ENCODE results near the gene SLC17A9. TPM values are rescaled to one million over a fixed set of nuclear protein-coding genes. Genes with fewer than 3 reads are reported as not detected.

The SLC17A9 gene
- total RNA-seq, 1 experiment from 2014 or later, result 0.28 TPM

DNA sequence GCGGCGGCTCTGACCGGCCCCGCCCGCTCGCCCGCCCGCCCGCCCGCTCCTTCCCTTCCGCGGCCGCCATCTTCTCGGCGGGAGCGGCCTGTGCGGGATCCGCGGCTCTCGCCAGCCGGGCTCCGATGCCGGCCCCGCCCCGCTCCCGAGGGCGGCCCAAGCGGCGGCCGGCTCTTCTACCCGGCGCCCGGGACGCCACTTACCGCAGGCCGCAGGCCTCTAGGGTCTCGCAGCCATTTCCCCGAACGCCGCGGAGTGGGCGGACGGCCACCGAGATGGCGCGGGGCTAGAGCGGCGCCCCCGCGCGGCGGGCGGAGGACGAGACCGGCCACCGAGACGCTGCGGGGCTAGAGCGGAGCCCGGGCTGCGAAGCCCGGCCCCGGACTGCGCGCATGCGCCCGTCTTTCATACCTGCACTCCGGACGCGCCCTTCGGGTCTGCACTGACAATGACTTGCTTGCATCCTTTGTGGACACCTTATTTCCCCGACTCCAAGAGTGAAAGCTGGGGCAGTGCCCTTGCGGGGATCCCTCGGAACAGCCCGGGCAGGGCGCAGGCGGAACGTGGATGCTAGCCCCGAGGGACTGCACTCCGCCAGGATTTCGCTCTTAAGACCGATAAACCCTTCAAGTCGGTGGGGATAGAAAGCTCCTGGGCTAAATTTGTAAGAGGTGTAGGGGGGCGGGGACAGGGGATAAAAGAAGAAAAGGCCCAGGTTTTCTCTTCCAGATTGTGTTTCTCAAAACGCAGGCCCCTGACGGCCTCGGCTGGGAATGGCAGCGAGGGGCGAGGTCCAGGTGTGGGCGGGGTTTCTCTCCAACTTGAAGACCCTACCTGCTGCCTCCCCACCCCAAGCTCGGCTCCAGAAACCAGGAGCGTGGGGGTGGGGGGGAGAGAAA is 26.0 kb upstream of the SLC17A9 start, which contains the start of gene DIDO1:
Gene DIDO1, minus strand, starts transcription at position 277 of the 899 bp plus-strand sequence.
- Histone ChIP-seq H3K27ac (ENCODE audit: low read length) (peak within 1 kb of the TSS; percentile 93), H3K4me1 (ENCODE audit: control insufficient read depth, insufficient read depth, low read length) (peaks cover 65% of the 10 kb centered on the region), H3K4me3 (ENCODE audit: low read depth in 2 of 2, low read length in 2 of 2) (peak within 1 kb of the TSS; percentile 83 to 95), H3K9me3 (ENCODE audit: control insufficient read depth, insufficient read depth, low read depth, low read length) (no peaks in the 10 kb centered on the region), H3K27me3 (ENCODE audit: control insufficient read depth, insufficient read depth, low read length) (no peaks in the 10 kb centered on the region), H3K36me3 (ENCODE audit: control insufficient read depth, insufficient read depth, low read length) (no peaks in the 10 kb centered on the region; the same call in 1 of the 2 replicates)
- no peak for TF ChIP-seq TCF7L2 (IDR thresholded peaks at IDR 0.05; ENCODE audit: low read depth, low read length)
- TF ChIP-seq, protein P1, sequence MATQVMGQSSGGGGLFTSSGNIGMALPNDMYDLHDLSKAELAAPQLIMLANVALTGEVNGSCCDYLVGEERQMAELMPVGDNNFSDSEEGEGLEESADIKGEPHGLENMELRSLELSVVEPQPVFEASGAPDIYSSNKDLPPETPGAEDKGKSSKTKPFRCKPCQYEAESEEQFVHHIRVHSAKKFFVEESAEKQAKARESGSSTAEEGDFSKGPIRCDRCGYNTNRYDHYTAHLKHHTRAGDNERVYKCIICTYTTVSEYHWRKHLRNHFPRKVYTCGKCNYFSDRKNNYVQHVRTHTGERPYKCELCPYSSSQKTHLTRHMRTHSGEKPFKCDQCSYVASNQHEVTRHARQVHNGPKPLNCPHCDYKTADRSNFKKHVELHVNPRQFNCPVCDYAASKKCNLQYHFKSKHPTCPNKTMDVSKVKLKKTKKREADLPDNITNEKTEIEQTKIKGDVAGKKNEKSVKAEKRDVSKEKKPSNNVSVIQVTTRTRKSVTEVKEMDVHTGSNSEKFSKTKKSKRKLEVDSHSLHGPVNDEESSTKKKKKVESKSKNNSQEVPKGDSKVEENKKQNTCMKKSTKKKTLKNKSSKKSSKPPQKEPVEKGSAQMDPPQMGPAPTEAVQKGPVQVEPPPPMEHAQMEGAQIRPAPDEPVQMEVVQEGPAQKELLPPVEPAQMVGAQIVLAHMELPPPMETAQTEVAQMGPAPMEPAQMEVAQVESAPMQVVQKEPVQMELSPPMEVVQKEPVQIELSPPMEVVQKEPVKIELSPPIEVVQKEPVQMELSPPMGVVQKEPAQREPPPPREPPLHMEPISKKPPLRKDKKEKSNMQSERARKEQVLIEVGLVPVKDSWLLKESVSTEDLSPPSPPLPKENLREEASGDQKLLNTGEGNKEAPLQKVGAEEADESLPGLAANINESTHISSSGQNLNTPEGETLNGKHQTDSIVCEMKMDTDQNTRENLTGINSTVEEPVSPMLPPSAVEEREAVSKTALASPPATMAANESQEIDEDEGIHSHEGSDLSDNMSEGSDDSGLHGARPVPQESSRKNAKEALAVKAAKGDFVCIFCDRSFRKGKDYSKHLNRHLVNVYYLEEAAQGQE (IDR thresholded peaks at IDR 0.05; ENCODE audit: insufficient read depth in 1 of 2, low read depth in 2 of 2, low read length in 1 of 2), result no peak
- peak; percentile 89 for TF ChIP-seq POLR2AphosphoS5 (IDR thresholded peaks at IDR 0.05; ENCODE audit: low read depth, low read length)
- TF ChIP-seq, protein P2, sequence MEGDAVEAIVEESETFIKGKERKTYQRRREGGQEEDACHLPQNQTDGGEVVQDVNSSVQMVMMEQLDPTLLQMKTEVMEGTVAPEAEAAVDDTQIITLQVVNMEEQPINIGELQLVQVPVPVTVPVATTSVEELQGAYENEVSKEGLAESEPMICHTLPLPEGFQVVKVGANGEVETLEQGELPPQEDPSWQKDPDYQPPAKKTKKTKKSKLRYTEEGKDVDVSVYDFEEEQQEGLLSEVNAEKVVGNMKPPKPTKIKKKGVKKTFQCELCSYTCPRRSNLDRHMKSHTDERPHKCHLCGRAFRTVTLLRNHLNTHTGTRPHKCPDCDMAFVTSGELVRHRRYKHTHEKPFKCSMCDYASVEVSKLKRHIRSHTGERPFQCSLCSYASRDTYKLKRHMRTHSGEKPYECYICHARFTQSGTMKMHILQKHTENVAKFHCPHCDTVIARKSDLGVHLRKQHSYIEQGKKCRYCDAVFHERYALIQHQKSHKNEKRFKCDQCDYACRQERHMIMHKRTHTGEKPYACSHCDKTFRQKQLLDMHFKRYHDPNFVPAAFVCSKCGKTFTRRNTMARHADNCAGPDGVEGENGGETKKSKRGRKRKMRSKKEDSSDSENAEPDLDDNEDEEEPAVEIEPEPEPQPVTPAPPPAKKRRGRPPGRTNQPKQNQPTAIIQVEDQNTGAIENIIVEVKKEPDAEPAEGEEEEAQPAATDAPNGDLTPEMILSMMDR (IDR thresholded peaks at IDR 0.05), result peak; percentile 87; the same call in 1 of the 2 replicates
- TF ChIP-seq SIN3A (IDR thresholded peaks at IDR 0.05; ENCODE audit: borderline replicate concordance, insufficient read depth, low read depth, low read length), result peak; percentile 89; the same call in 1 of the 2 replicates
- in situ Hi-C loops (cut with HindIII; ENCODE audit: low pct_unique_long_range_greater_than_20kb, low sequenced_read_pairs), result no loop called here
- ChIA-PET POLR2A (no interaction called here), CTCF (interaction anchor here (0.6 kb wide), 1 partner anchor 42 kb away, joined by 4 read pairs; no protein-coding TSS in a partner anchor)
- DNase-seq (ENCODE audit: low read depth, low spot score) (peak; percentile 46), ATAC-seq (peak; percentile 79)
- BruUV-seq (replicated peaks), result no TSS peak
- intact Hi-C loops (cut with micrococcal nuclease; ENCODE audit: unreplicated experiment), result no loop called here

DNA sequence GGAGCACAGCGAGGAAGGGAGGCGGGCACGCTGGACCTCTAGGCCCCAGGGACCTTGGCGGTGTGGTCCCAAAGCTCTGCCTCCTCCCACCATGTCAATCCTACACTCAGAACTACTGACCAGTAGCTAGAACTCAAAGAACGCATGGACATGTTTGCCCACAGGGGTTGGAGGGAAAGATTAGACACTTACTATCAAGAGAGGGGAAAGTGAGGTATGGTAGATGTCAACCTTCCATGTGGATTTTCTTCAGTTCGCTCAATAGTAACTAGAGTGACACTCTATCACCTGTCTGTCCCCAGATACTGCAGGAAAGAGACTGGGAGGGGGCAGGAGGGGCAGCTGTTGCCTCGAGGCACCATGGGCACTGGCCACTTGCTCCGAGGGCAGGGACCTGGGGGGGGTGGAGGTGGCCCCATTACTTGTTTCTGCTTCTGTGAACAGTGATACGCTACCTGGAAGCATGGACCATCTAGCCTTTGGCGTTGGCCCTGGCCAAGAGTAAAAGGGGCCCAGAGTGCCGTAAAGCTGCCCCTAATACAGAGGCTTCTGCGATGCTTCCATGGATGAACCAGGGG is 25.3 kb upstream of the SLC17A9 start:
- peak overlapping the region; percentile 93 for H3K27ac ChIP-seq (ENCODE audit: low read length)
- TF ChIP-seq SIN3A (IDR thresholded peaks at IDR 0.05; ENCODE audit: borderline replicate concordance, insufficient read depth, low read depth, low read length) (no peak), POLR2AphosphoS5 (IDR thresholded peaks at IDR 0.05; ENCODE audit: low read depth, low read length) (no peak)

More for the DNA sequence above, 25.3 kb upstream of the SLC17A9 start:
- CTCF ChIA-PET, result no interaction called here
- Histone ChIP-seq H3K4me3 (ENCODE audit: low read depth in 2 of 2, low read length in 2 of 2) (peak overlapping the region; percentile 83 to 95), H3K9me3 (ENCODE audit: control insufficient read depth, insufficient read depth, low read depth, low read length) (no peaks in the 10 kb centered on the region), H3K4me1 (ENCODE audit: control insufficient read depth, insufficient read depth, low read length) (peaks cover 67% of the 10 kb centered on the region), H3K27me3 (ENCODE audit: control insufficient read depth, insufficient read depth, low read length) (no peaks in the 10 kb centered on the region), H3K36me3 (ENCODE audit: control insufficient read depth, insufficient read depth, low read length) (no peaks in the 10 kb centered on the region; the same call in 1 of the 2 replicates)
- intact Hi-C loops (cut with micrococcal nuclease; ENCODE audit: unreplicated experiment) (no loop called here), in situ Hi-C loops (cut with HindIII; ENCODE audit: low pct_unique_long_range_greater_than_20kb, low sequenced_read_pairs) (no loop called here)
- DNase-seq (ENCODE audit: low read depth, low spot score), result no peak
- no TSS peak for BruUV-seq (replicated peaks)
- no peak for ATAC-seq
- POLR2A ChIA-PET, result no interaction called here

Data from Panc1 (cell line).